Measurements from ENCODE around the gene SLC35E1.

SLC35E1 gene

DNA sequence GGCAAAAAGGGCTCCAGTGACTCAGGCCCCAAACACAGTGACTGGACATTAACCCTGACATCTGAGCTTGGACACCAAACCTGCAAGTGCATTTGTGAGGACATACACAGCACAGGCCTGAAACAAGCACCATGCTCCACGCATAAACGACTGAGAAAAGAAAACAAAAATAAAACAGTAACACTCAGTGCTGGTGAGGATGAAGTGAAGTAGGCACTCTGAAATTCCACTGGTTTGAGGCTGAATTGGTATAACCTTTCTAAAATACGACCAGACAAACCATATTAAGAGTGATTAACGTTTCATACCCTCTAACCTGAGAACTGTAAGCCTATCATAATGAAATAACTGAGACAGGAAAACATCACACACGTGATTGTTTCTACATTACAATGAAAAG lies 5.5 kb downstream of the SLC35E1 start:
- Histone ChIP-seq H3K4me3 (ENCODE audit: low read depth, low read length) (no peak overlapping the region), H3K9me3 (no peaks in the 10 kb centered on the region), H3K4me1 (no peaks in the 10 kb centered on the region), H3K27me3 (no peaks in the 10 kb centered on the region), H3K36me3 (peaks cover 49% of the 10 kb centered on the region)
- no peak for DNase-seq
- TF ChIP-seq, protein P1, sequence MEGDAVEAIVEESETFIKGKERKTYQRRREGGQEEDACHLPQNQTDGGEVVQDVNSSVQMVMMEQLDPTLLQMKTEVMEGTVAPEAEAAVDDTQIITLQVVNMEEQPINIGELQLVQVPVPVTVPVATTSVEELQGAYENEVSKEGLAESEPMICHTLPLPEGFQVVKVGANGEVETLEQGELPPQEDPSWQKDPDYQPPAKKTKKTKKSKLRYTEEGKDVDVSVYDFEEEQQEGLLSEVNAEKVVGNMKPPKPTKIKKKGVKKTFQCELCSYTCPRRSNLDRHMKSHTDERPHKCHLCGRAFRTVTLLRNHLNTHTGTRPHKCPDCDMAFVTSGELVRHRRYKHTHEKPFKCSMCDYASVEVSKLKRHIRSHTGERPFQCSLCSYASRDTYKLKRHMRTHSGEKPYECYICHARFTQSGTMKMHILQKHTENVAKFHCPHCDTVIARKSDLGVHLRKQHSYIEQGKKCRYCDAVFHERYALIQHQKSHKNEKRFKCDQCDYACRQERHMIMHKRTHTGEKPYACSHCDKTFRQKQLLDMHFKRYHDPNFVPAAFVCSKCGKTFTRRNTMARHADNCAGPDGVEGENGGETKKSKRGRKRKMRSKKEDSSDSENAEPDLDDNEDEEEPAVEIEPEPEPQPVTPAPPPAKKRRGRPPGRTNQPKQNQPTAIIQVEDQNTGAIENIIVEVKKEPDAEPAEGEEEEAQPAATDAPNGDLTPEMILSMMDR (IDR thresholded peaks at IDR 0.05; ENCODE audit: low read depth, low read length): no peak

DNA sequence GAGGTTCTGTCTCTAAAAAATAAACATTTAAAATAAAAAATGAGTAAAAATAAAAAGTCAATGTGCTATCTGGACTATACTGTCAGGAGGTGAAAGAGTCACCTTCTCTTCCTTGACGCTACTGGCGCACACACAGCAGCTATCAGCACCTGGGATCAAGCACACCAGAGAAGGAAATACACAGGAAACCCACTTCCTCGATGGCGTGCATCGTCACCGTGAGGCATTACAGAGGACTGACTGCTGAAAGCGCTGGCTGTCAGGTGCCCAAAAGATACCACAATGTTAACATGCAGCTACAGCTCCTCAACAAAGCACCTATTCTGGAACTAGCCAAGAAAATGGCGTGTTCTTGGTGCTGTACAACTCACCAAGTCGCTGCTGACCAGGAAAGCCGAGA lies 6.1 kb downstream of the SLC35E1 start:
- no peak for DNase-seq
- peaks cover 53% of the 10 kb centered on the region for H3K36me3 ChIP-seq
- TF ChIP-seq, protein P1 (IDR thresholded peaks at IDR 0.05; ENCODE audit: low read depth, low read length): no peak

DNA sequence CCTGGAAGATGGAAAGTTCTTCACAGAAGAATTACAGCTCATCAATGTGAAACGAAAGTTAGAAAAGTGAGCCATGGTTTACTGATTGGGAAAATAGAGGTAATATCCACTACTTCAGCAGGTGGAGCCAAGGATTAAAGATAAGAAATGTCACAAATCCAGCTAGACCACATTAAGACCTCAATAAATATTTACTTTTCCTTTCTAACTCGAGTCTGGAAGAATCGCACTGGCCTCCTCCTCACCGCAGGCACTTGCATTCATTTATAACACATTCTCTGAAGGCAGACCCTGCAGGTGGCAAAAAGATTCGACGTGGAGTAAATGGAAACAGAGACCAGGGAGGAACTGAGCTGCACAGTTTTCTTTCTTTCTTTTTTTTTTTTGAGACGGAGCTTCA lies 7.4 kb downstream of the SLC35E1 start:
- peaks cover 53% of the 10 kb centered on the region for H3K36me3 ChIP-seq
- DNase-seq: no peak

More for the DNA sequence above, 6.1 kb downstream of the SLC35E1 start:
- Histone ChIP-seq H3K4me1 (no peaks in the 10 kb centered on the region), H3K4me3 (ENCODE audit: low read depth, low read length) (no peak overlapping the region), H3K27me3 (no peaks in the 10 kb centered on the region), H3K9me3 (no peaks in the 10 kb centered on the region)

DNA sequence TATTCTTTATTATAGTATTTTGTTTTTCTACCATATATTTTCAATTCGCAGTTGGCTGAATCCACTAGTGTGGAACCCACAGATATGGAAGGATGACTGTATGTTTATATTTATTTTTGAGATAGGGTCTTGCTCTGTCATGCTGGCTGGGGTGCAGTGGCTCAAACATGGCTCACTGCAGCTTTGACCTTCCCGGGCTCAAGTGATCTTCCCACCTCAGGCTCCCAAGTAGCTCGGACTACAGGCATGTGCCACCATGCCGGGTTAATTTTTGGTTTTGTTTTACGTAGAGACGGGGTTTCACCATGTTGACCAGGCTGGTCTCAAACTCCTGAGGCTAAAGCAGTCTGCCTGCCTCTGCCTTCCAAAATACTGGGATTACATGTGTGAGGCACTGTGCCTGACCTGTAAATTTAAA lies 9.6 kb downstream of the SLC35E1 start:
- TF ChIP-seq, protein P1 (IDR thresholded peaks at IDR 0.05; ENCODE audit: low read depth, low read length): no peak
- H3K4me1 ChIP-seq: no peaks in the 10 kb centered on the region

More for the DNA sequence above, 7.4 kb downstream of the SLC35E1 start:
- TF ChIP-seq, protein P1 (IDR thresholded peaks at IDR 0.05; ENCODE audit: low read depth, low read length): no peak
- H3K27me3 ChIP-seq: no peaks in the 10 kb centered on the region
- no peak overlapping the region for H3K4me3 ChIP-seq (ENCODE audit: low read depth, low read length)
- no peaks in the 10 kb centered on the region for H3K9me3 ChIP-seq
- H3K4me1 ChIP-seq: no peaks in the 10 kb centered on the region

DNA sequence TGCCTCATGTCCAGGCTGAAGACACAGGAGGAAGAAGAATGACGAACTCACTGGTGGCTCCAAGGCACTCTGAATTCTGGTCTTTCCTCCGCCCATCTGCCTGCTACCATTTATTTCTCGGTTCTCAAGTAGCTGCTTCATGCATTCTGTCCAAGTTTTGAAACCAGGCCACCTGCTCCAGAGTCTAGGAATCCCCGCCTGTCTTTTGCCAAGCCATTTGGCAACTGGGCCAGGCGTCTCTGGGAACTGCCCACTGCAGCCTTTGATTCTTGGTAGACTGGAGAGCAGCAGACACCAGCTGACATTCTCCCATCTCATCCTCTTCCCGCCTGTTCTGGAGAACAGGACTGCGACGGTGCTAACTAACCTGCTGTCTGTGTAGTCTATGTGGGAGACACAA lies 10.8 kb downstream of the SLC35E1 start:
- H3K9me3 ChIP-seq: no peaks in the 10 kb centered on the region
- H3K36me3 ChIP-seq: peaks cover 43% of the 10 kb centered on the region
- DNase-seq: no peak
- H3K27me3 ChIP-seq: no peaks in the 10 kb centered on the region
- no peaks in the 10 kb centered on the region for H3K4me1 ChIP-seq
- no peak overlapping the region for H3K4me3 ChIP-seq (ENCODE audit: low read depth, low read length)
- TF ChIP-seq, protein P1 (IDR thresholded peaks at IDR 0.05; ENCODE audit: low read depth, low read length): no peak

More for the DNA sequence above, 9.6 kb downstream of the SLC35E1 start:
- Histone ChIP-seq H3K4me3 (ENCODE audit: low read depth, low read length) (no peak overlapping the region), H3K9me3 (no peaks in the 10 kb centered on the region), H3K36me3 (peaks cover 46% of the 10 kb centered on the region), H3K27me3 (no peaks in the 10 kb centered on the region)
- DNase-seq: no peak

DNA sequence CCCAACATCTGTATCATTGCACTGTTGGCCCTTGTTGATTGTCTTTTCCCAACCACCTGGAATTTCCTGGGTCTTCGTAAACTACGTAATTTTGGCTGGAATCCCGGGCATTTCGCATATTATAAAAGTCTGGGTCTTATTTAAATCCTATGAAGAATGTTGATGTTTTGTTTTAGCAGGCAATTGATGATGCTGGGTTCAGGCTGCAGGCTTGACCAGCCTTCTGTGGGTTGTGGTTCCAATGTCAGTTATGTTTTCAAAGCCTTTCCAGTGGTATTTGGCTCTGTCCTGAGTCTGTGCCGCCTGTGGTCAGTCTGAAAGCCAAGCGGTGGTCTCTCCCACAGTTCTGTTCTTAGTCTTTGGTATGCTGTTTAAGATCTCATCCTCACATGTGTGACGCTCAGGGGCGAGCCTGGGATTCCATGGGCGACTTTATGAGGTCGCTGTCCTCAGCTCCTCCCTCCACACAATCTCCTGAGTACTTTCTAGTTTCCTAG lies 12.4 kb downstream of the SLC35E1 start:
- Histone ChIP-seq H3K4me1 (no peaks in the 10 kb centered on the region), H3K36me3 (peaks cover 38% of the 10 kb centered on the region), H3K9me3 (no peaks in the 10 kb centered on the region), H3K4me3 (ENCODE audit: low read depth, low read length) (no peak overlapping the region), H3K27me3 (no peaks in the 10 kb centered on the region)
- TF ChIP-seq, protein P1 (IDR thresholded peaks at IDR 0.05; ENCODE audit: low read depth, low read length): no peak
- no peak for DNase-seq

All from BE2C (cell line).